ENCODE data around the gene METRNL.

- TF ChIP-seq CTCF (conservative IDR thresholded peaks at IDR 0.05; ENCODE audit: low read length): no peak
- no peak for TF ChIP-seq EZH2phosphoT487 (IDR thresholded peaks at IDR 0.05; ENCODE audit: borderline replicate concordance, low read depth, low read length)
Measured at GRCh38 chr17:83099570-83100181, 20.3 kb downstream of the METRNL start.

Measured in OCI-LY7 (cell line).